ENCODE results near the gene PCNX2.

GRCh38 chr1:233190987-233191386 is 104.5 kb downstream of the PCNX2 start:
- TF ChIP-seq CTCF (conservative IDR thresholded peaks at IDR 0.05) (no peak), ZFX (IDR thresholded peaks at IDR 0.05) (no peak)

Measured in C4-2B (cell line).